Measurements from ENCODE around the gene GALNT16. TPM values are rescaled to one million over a fixed set of nuclear protein-coding genes. Genes with fewer than 3 reads are reported as not detected.

The GALNT16 gene
- total RNA-seq, 4 donors from 2014 or later: 5.8 to 18.4 (median 10.5) TPM

DNA sequence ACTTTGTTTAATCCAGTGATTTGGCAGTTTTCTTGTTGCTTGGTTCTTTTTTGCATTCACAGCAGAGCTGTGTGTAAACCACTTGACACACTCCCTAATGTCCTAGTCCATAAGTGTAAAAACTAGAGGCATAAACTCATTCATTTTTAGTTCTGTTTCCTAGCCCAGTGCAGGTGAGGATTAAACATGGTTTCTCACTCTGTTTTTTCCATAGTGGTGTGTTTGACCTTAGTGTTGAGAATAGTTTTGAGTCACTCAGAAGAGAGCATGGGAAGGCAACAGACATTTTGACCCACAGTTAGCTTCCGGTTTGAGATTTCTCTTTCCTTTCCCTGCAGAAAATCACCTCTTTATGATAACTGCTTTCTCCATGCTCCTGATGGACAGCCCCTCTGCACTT is 24.2 kb upstream of the GALNT16 start:
- Histone ChIP-seq H3K9me3 (no peaks in the 10 kb centered on the region), H3K27me3 (no peaks in the 10 kb centered on the region), H3K4me3 (no peak overlapping the region), H3K4me1 (peaks cover 0 to 11% (median 2%) of the 10 kb centered on the region in 4 donors), H3K36me3 (peaks cover 43 to 88% (median 67%) of the 10 kb centered on the region in 4 donors), H3K27ac (replicated peaks in 1 of 4) (no peak overlapping the region)
- TF ChIP-seq, protein P1, sequence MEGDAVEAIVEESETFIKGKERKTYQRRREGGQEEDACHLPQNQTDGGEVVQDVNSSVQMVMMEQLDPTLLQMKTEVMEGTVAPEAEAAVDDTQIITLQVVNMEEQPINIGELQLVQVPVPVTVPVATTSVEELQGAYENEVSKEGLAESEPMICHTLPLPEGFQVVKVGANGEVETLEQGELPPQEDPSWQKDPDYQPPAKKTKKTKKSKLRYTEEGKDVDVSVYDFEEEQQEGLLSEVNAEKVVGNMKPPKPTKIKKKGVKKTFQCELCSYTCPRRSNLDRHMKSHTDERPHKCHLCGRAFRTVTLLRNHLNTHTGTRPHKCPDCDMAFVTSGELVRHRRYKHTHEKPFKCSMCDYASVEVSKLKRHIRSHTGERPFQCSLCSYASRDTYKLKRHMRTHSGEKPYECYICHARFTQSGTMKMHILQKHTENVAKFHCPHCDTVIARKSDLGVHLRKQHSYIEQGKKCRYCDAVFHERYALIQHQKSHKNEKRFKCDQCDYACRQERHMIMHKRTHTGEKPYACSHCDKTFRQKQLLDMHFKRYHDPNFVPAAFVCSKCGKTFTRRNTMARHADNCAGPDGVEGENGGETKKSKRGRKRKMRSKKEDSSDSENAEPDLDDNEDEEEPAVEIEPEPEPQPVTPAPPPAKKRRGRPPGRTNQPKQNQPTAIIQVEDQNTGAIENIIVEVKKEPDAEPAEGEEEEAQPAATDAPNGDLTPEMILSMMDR (IDR thresholded peaks at IDR 0.05): no peak
- TF ChIP-seq EP300 (IDR thresholded peaks at IDR 0.05) (no peak), POLR2AphosphoS5 (IDR thresholded peaks at IDR 0.05) (no peak), POLR2A (IDR thresholded peaks at IDR 0.05; ENCODE audit: low read depth) (no peak)
- DNase-seq (ENCODE audit: extremely low spot score): no peak
- 100% methylated on average over 1 of the region's 1 CpG for WGBS
- intact Hi-C loops (cut with DNase I): no loop called here

DNA sequence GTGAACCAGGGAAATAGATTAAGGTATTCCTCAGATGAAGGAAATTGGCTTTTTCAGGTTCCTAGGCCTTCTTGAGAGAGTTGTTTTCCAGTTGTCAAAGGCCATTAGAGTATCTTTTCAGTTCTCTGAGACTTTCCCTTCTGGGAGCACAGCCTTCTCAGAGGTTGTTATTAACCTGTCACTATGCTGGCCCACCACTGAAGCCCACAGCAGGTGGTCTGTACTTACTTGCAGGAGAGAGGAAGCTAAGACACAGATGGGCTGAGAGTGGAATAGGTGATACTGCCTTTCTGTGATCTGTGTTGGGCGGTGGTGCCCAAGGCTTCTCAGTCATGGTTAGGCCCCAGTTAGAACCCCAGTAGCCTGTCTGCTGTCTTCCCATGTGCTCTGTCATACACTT is 22.8 kb upstream of the GALNT16 start:
- Histone ChIP-seq H3K4me1 (peaks cover 0 to 2% (median 0%) of the 10 kb centered on the region in 4 donors), H3K4me3 (no peak overlapping the region), H3K36me3 (peaks cover 38 to 89% (median 68%) of the 10 kb centered on the region in 4 donors), H3K27me3 (no peaks in the 10 kb centered on the region), H3K27ac (replicated peaks in 1 of 4) (no peak overlapping the region), H3K9me3 (no peaks in the 10 kb centered on the region)
- 100% methylated on average over 1 of the region's 1 CpG for WGBS
- DNase-seq (ENCODE audit: extremely low spot score): no peak
- intact Hi-C loops (cut with DNase I): no loop called here
- TF ChIP-seq POLR2A (IDR thresholded peaks at IDR 0.05; ENCODE audit: low read depth): no peak
- TF ChIP-seq EP300 (IDR thresholded peaks at IDR 0.05): no peak
- TF ChIP-seq, protein P1 (IDR thresholded peaks at IDR 0.05): no peak
- TF ChIP-seq POLR2AphosphoS5 (IDR thresholded peaks at IDR 0.05): no peak

DNA sequence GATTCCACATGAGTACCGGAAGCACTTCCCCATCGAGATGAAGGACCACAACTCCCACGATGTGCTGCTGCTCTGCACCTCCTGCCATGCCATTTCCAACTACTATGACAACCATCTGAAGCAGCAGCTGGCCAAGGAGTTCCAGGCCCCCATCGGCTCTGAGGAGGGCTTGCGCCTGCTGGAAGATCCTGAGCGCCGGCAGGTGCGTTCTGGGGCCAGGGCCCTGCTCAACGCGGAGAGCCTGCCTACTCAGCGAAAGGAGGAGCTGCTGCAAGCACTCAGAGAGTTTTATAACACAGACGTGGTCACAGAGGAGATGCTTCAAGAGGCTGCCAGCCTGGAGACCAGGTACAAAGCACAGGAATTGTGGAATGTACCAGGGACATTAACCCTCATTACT is 22.4 kb upstream of the GALNT16 start:
- intact Hi-C loops (cut with DNase I): no loop called here
- Histone ChIP-seq H3K9me3 (no peaks in the 10 kb centered on the region), H3K27me3 (no peaks in the 10 kb centered on the region), H3K27ac (replicated peaks in 1 of 4) (no peak overlapping the region), H3K4me3 (no peak overlapping the region), H3K36me3 (peaks cover 35 to 85% (median 66%) of the 10 kb centered on the region in 4 donors), H3K4me1 (peaks cover 0 to 4% (median 3%) of the 10 kb centered on the region in 4 donors)
- no peak for DNase-seq (ENCODE audit: extremely low spot score)
- WGBS: 88% methylated on average over 11 of the region's 12 CpGs
- TF ChIP-seq POLR2AphosphoS5 (IDR thresholded peaks at IDR 0.05): no peak
- TF ChIP-seq, protein P1 (IDR thresholded peaks at IDR 0.05): no peak

DNA sequence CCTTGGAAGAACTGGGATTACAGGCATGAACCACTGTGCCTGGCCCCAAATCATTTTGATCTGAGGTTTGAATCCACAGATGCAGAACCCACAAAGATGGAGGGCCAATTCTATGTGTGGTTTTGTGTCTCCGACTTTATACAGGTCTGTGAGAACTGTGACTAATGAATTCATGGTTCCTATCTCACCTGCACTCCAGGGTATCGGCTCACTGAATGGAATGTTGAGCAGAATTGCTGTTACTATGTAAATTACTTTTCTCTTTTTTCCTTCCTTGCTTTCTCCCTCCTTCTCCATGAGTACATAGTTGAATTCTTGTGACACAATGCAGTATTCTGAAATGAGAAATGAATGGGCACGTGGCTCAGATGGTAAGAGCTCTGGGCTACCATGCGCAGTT is 21.1 kb upstream of the GALNT16 start:
- TF ChIP-seq POLR2A (IDR thresholded peaks at IDR 0.05; ENCODE audit: low read depth): no peak
- TF ChIP-seq, protein P1 (IDR thresholded peaks at IDR 0.05): no peak
- no peak for TF ChIP-seq EP300 (IDR thresholded peaks at IDR 0.05)
- no peak for TF ChIP-seq POLR2AphosphoS5 (IDR thresholded peaks at IDR 0.05)
- Histone ChIP-seq H3K4me1 (peaks cover 0 to 14% (median 11%) of the 10 kb centered on the region in 4 donors), H3K27me3 (no peaks in the 10 kb centered on the region), H3K36me3 (peaks cover 35 to 79% (median 65%) of the 10 kb centered on the region in 4 donors), H3K27ac (replicated peaks in 1 of 4) (no peak overlapping the region), H3K4me3 (no peak overlapping the region), H3K9me3 (no peaks in the 10 kb centered on the region)
- WGBS: 88% methylated on average over 4 of the region's 4 CpGs
- DNase-seq (ENCODE audit: extremely low spot score): no peak
- intact Hi-C loops (cut with DNase I): no loop called here

All from esophagus muscularis mucosa (tissue), 4 donors.